HCT116 (cell line): Measurements from ENCODE around the gene NKX6-2.

Experiments used
- EGR1 ChIP-seq: IDR thresholded peaks from 2 replicates; pipeline ENCODE4 v1.6.1; 2012; ENCODE audit warnings: low read depth
- ELF1 ChIP-seq: IDR thresholded peaks from 2 replicates; pipeline ENCODE4 v1.6.1; 2012; ENCODE audit warnings: low read depth, borderline replicate concordance
- POLR2A ChIP-seq: IDR thresholded peaks from 2 replicates; pipeline ENCODE4 v1.7.0; 2011; ENCODE audit warnings: borderline replicate concordance; ENCODE audit not compliant: insufficient read depth, insufficient read length; ENCODE audit errors: extremely low read depth
- ZFX ChIP-seq: fragments of 450-650 bp; IDR thresholded peaks from 2 replicates; pipeline ENCODE4 v1.6.1; 2017
- TF ChIP-seq, protein P1 (sequence below), 3 experiments: fragments of 200-600 bp in 1 of 3; sonication (generic) in 1 of 3; IDR thresholded peaks in 2 of 3; conservative IDR thresholded peaks in 1 of 3; 2 replicates each; pipeline ENCODE4 v1.5.1; 2012 to 2017; ENCODE audit warnings: low read depth in 2 of 3, low read length in 2 of 3, antibody characterized with exemption in 1 of 3, borderline replicate concordance in 1 of 3, control low read depth in 1 of 3, mild to moderate bottlenecking in 1 of 3, mixed read lengths in 1 of 3, mixed run types in 1 of 3, moderate library complexity in 1 of 3; ENCODE audit not compliant: insufficient read depth in 1 of 3

DNA sequence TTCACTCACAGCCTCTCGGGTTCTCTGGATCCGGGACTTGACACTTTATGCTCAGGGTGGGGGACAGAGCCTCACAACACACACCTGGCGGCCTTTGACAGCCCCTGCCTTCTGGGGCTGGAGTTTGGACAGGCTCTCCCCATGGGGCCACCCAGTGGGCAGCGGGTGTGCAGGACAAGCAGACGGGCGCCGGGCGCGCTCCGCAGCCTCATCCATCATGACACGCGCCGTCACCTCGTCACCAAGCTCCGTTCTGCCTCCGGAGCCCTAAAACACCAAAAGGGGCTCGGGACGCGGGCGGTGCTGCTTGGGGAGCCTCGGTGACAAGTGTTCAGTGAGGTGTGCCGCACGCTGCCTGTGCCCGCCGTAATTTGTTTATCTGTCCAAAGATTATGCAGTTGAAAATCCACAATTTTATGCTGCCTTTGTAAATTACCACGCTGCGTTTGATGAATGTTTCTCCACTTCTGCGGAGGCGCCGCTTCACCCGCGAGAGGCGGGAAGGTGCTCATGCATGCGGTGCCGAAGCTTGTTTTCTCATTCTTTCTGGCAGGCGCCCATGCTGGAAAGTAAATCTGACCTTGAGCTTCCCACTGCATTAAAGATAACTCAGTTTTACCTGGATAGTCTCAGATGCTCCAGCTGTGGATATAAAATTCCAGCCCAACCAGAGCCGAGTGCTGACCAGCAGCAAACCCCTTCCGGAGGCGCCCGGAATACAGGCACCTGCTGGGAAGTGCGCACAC lies 6.2 kb downstream of the NKX6-2 start:
- TF ChIP-seq ZFX: no peak
- no peak for TF ChIP-seq EGR1
- TF ChIP-seq, protein P1, sequence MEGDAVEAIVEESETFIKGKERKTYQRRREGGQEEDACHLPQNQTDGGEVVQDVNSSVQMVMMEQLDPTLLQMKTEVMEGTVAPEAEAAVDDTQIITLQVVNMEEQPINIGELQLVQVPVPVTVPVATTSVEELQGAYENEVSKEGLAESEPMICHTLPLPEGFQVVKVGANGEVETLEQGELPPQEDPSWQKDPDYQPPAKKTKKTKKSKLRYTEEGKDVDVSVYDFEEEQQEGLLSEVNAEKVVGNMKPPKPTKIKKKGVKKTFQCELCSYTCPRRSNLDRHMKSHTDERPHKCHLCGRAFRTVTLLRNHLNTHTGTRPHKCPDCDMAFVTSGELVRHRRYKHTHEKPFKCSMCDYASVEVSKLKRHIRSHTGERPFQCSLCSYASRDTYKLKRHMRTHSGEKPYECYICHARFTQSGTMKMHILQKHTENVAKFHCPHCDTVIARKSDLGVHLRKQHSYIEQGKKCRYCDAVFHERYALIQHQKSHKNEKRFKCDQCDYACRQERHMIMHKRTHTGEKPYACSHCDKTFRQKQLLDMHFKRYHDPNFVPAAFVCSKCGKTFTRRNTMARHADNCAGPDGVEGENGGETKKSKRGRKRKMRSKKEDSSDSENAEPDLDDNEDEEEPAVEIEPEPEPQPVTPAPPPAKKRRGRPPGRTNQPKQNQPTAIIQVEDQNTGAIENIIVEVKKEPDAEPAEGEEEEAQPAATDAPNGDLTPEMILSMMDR (IDR thresholded peaks at IDR 0.05 in 2 of 3, conservative IDR thresholded peaks at IDR 0.05 in 1 of 3; ENCODE audit: borderline replicate concordance in 1 of 3, insufficient read depth in 1 of 3, low read depth in 2 of 3, low read length in 2 of 3): no peak
- no peak for TF ChIP-seq POLR2A
- TF ChIP-seq ELF1: no peak
